OCI-LY7 (cell line): Measurements from ENCODE around the gene SREBF1. TPM values are rescaled to one million over a fixed set of nuclear protein-coding genes. Genes with fewer than 3 reads are reported as not detected.

ENCODE experiments used
- BruUV-seq: library from RNA; stranded (reverse); fragments of 400-500 nt; replicated peaks from 2 replicates; lab custom pipeline; 2021; lab: Mats Ljungman, UMichigan
- CTCF ChIA-PET: fragments of 300-600 bp; sonication (Branson Sonifier 250); formaldehyde crosslinking; loops from one replicate; lab custom pipeline; 2022; ENCODE audit warnings: antibody characterized with exemption; ENCODE audit not compliant: unreplicated experiment; lab: Charles Lee
- POLR2A ChIA-PET: fragments of 300-600 bp; sonication (Branson Sonifier 250); formaldehyde crosslinking; loops from one replicate; lab custom pipeline; 2022; ENCODE audit warnings: antibody characterized with exemption; lab: Charles Lee
- DNase-seq: peaks from one replicate; pipeline ENCODE4 v3.0.0-alpha.2; 2015; ENCODE audit warnings: low spot score
- H2AFZ ChIP-seq: fragments of 200-600 bp; sonication (generic), shearing (Covaris generic); 2 replicates; pipeline ENCODE4 v1.6.1; 2014; ENCODE audit warnings: mild to moderate bottlenecking, antibody characterized with exemption, low read length, moderate library complexity
- H3K27ac ChIP-seq: fragments of 200-600 bp; sonication (generic); 2 replicates; pipeline ENCODE4 v1.5.1; 2014; ENCODE audit warnings: mixed run types, low read depth, mild to moderate bottlenecking, moderate library complexity, low read length, inconsistent platforms; ENCODE audit not compliant: poor library complexity, severe bottlenecking
- H3K36me3 ChIP-seq: fragments of 200-600 bp; sonication (generic); 2 replicates; pipeline ENCODE4 v1.6.1; 2014; ENCODE audit warnings: mild to moderate bottlenecking, antibody characterized with exemption, low read length, moderate library complexity, mixed read lengths; ENCODE audit not compliant: insufficient read depth
- H3K4me1 ChIP-seq: fragments of 200-600 bp; sonication (generic); 2 replicates; pipeline ENCODE4 v1.5.1; 2014; ENCODE audit warnings: mild to moderate bottlenecking, low read length; ENCODE audit not compliant: insufficient read depth, poor library complexity, severe bottlenecking
- H3K4me2 ChIP-seq: fragments of 200-600 bp; sonication (generic); 2 replicates; pipeline ENCODE4 v1.6.1; 2014; ENCODE audit warnings: mild to moderate bottlenecking, low read length
- H3K4me3 ChIP-seq: fragments of 200-600 bp; sonication (generic); 2 replicates; pipeline ENCODE4 v1.5.1; 2014; ENCODE audit warnings: mild to moderate bottlenecking, low read depth, low read length; ENCODE audit not compliant: poor library complexity, severe bottlenecking
- H3K79me2 ChIP-seq: fragments of 200-600 bp; sonication (generic); 2 replicates; pipeline ENCODE4 v1.6.1; 2016; ENCODE audit warnings: low read depth, mild to moderate bottlenecking, low read length, moderate library complexity, mixed read lengths; ENCODE audit not compliant: insufficient read depth
- H3K9me2 ChIP-seq: fragments of 200-600 bp; sonication (generic); 2 replicates; pipeline ENCODE4 v1.6.1; 2016; ENCODE audit warnings: mild to moderate bottlenecking, low read length, mixed read lengths; ENCODE audit not compliant: insufficient read depth
- H3K9me3 ChIP-seq: fragments of 200-600 bp; sonication (generic); 2 replicates; pipeline ENCODE4 v1.6.1; 2014; ENCODE audit warnings: mild to moderate bottlenecking, mixed run types, low read length, mixed read lengths
- H4K20me1 ChIP-seq: fragments of 200-600 bp; sonication (generic); 2 replicates; pipeline ENCODE4 v1.6.1; 2014; ENCODE audit warnings: mild to moderate bottlenecking, antibody characterized with exemption, low read length, moderate library complexity, mixed read lengths; ENCODE audit not compliant: insufficient read depth
- CTCF ChIP-seq: fragments of 200-600 bp; sonication (generic); conservative IDR thresholded peaks from 2 replicates; pipeline ENCODE4 v1.5.1; 2014; ENCODE audit warnings: mild to moderate bottlenecking, antibody characterized with exemption, low read length, moderate library complexity, mixed read lengths
- EZH2phosphoT487 ChIP-seq: fragments of 200-600 bp; sonication (generic); IDR thresholded peaks from 2 replicates; pipeline ENCODE4 v1.6.1; 2018; ENCODE audit warnings: low read depth, borderline replicate concordance, mild to moderate bottlenecking, mixed run types, antibody characterized with exemption, low read length, moderate library complexity, mixed read lengths
- intact Hi-C: fragments of 100-400 bp; cut with micrococcal nuclease; formaldehyde crosslinking; loops from one replicate; pipeline ENCODE4 v1.10.0; 2022; ENCODE audit not compliant: unreplicated experiment
- total RNA-seq, 2 experiments: library from RNA; depleted of rRNA in 1 of 2; stranded (reverse); fragments of >200 nt in 1 of 2; shearing (Covaris generic) in 1 of 2; gene quantifications; 2 replicates each; pipeline ENCODE4 v1.2.3, GENCODE V29; 2014 to 2022

Gene SREBF1
- total RNA-seq, 2 experiments from 2014 or later = 70.4 to 187 TPM

GRCh38 chr17:17884391-17885357, 47.9 kb upstream of the SREBF1 start:
- no peak overlapping the region for H3K27ac ChIP-seq

GRCh38 chr17:17883801-17884200, 47.0 kb upstream of the SREBF1 start:
- no peaks in the 10 kb centered on the region for H3K4me1 ChIP-seq
- H3K27ac ChIP-seq = no peak overlapping the region
- no peaks in the 10 kb centered on the region for H3K36me3 ChIP-seq
- no peak for TF ChIP-seq CTCF
- TF ChIP-seq EZH2phosphoT487 = no peak
- H3K79me2 ChIP-seq = no peaks in the 10 kb centered on the region
- BruUV-seq = no TSS peak
- ChIA-PET CTCF (no interaction called here), POLR2A (no interaction called here)
- H2AFZ ChIP-seq = no peak overlapping the region
- H3K9me2 ChIP-seq = no peaks in the 10 kb centered on the region
- DNase-seq = no peak
- intact Hi-C loops = no loop called here
- no peaks in the 10 kb centered on the region for H3K9me3 ChIP-seq
- H3K4me2 ChIP-seq = no peak overlapping the region
- H4K20me1 ChIP-seq = no peaks in the 10 kb centered on the region
- no peak overlapping the region for H3K4me3 ChIP-seq

More at GRCh38 chr17:17884391-17885357, 47.9 kb upstream of the SREBF1 start:
- intact Hi-C loops = no loop called here
- H3K4me1 ChIP-seq = peaks cover 2% of the 10 kb centered on the region
- TF ChIP-seq CTCF = no peak
- no peak for TF ChIP-seq EZH2phosphoT487
- no peaks in the 10 kb centered on the region for H3K9me3 ChIP-seq
- no TSS peak for BruUV-seq
- H4K20me1 ChIP-seq = no peaks in the 10 kb centered on the region
- no peaks in the 10 kb centered on the region for H3K36me3 ChIP-seq
- POLR2A ChIA-PET = interaction anchor here (0.7 to 1.0 kb wide), 2 partner anchors 16 to 100 kb away, joined by 3 to 4 read pairs; no protein-coding TSS in a partner anchor
- H3K79me2 ChIP-seq = no peaks in the 10 kb centered on the region
- CTCF ChIA-PET = no interaction called here
- no peak overlapping the region for H2AFZ ChIP-seq
- no peaks in the 10 kb centered on the region for H3K9me2 ChIP-seq
- no peak overlapping the region for H3K4me3 ChIP-seq
- no peak for DNase-seq
- no peak overlapping the region for H3K4me2 ChIP-seq

- BruUV-seq = no TSS peak
- POLR2A ChIA-PET = interaction anchor here (0.6 kb wide), 1 partner anchor 341 kb away, joined by 3 read pairs; no protein-coding TSS in a partner anchor
These were observed 45.3 kb upstream of the SREBF1 start for GRCh38 chr17:17882082-17882581.

More at GRCh38 chr17:17882082-17882581, 45.3 kb upstream of the SREBF1 start:
- DNase-seq = no peak
- no peak overlapping the region for H3K4me2 ChIP-seq
- no peaks in the 10 kb centered on the region for H3K79me2 ChIP-seq
- CTCF ChIA-PET = no interaction called here
- H3K36me3 ChIP-seq = no peaks in the 10 kb centered on the region
- no peak overlapping the region for H3K27ac ChIP-seq
- TF ChIP-seq EZH2phosphoT487 = no peak
- TF ChIP-seq CTCF = no peak
- H3K4me1 ChIP-seq = no peaks in the 10 kb centered on the region
- H3K4me3 ChIP-seq = no peak overlapping the region
- intact Hi-C loops = no loop called here
- H3K9me3 ChIP-seq = no peaks in the 10 kb centered on the region
- H2AFZ ChIP-seq = no peak overlapping the region
- no peaks in the 10 kb centered on the region for H3K9me2 ChIP-seq
- no peaks in the 10 kb centered on the region for H4K20me1 ChIP-seq
